Measurements from ENCODE around the gene CKAP5. TPM values are rescaled to one million over a fixed set of nuclear protein-coding genes. Genes with fewer than 3 reads are reported as not detected.

Gene CKAP5
- 59.3 and 74.0 TPM in 2 replicates for total RNA-seq

GRCh38 chr11:46845740-46846509, at the start of gene CKAP5:
CKAP5 (minus strand) TSS chr11:46846280; CDS start chr11:46821231, 25,049 bp downstream.

GRCh38 chr11:46719048-46719542, 127.0 kb downstream of the CKAP5 start, which contains the start of gene F2:
F2 (plus strand) TSS chr11:46719213; CDS start chr11:46719236, 23 bp downstream.

GRCh38 chr11:46700241-46701077, 145.6 kb downstream of the CKAP5 start, which contains the start of the genes ARHGAP1 and ZNF408:
ARHGAP1 (minus strand) TSS chr11:46700619; CDS start chr11:46696107, 4,512 bp downstream.
ZNF408 (plus strand) TSS chr11:46701031; CDS start chr11:46701048, 17 bp downstream.

Small RNA genes within 50 kb of the gene (small RNA-seq; reads per million reads assigned to genes)
- gene MIR5582 (6.3 reads per million, percentile 92 among the genes with 10 or more reads in this experiment), gene RF00573 (not detected), gene SNORD67 (226 reads per million, percentile 98 among the genes with 10 or more reads in this experiment)

Other genes with a start within 250 kb of the CKAP5 start
- gene HARBI1, start 229.1 kb downstream of the CKAP5 start, total RNA-seq = 4.3 and 5.2 TPM in 2 replicates
- 57.2 and 59.3 TPM in 2 replicates for gene ATG13, start 228.7 kb downstream of the CKAP5 start, total RNA-seq
- gene ARHGAP1, start 145.7 kb downstream of the CKAP5 start, total RNA-seq = 78.0 and 90.4 TPM in 2 replicates
- 11.2 and 12.7 TPM in 2 replicates for gene ZNF408, start 145.2 kb downstream of the CKAP5 start, total RNA-seq
- not detected in 2 replicates for gene F2, start 127.1 kb downstream of the CKAP5 start, total RNA-seq
- 1.2 and 2.5 TPM in 2 replicates for gene LRP4, start 72.3 kb upstream of the CKAP5 start, total RNA-seq
- gene CSTPP1, start 90.5 kb upstream of the CKAP5 start, total RNA-seq = 28.7 and 33.7 TPM in 2 replicates

Measured in articular chondrocyte of knee joint (primary cell).